ENCODE results near the gene PTPRE.

DNA sequence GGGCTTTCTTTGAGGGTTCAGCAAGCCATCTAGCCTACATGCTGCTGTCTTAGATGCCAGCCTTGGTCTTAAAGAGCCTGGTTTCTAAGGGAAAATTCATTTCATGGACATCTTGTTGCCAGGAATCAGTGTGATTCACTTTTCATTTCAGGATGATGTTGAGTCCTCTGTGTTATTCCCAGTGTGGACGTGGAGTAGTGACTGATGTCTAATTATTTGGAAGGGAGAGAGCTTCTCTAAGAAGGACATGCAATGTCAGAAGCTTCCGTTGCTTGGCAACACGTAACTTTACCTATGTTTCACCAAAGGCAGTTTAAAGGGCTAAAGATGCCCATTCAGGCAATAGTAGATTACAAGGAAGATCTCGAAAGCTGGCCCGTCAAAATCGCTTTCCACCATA, 89.0 kb downstream of the PTPRE start:
- TF ChIP-seq CTCF (IDR thresholded peaks at IDR 0.05; ENCODE audit: low read depth, low read length, poor library complexity, severe bottlenecking), result no peak
- TF ChIP-seq EZH2phosphoT487 (IDR thresholded peaks at IDR 0.05; ENCODE audit: borderline replicate concordance, low read length), result no peak
